HepG2 (cell line): ENCODE measurements around the gene DENND4C. TPM values are rescaled to one million over a fixed set of nuclear protein-coding genes. Genes with fewer than 3 reads are reported as not detected.

Experiments used
- HDAC2 ChIP-seq: sonication (generic); formaldehyde crosslinking; IDR thresholded peaks from 2 replicates; pipeline ENCODE4 v1.4.0; 2020; ENCODE audit warnings: missing genetic modification reagents
- HIC2 ChIP-seq: sonication (generic); formaldehyde crosslinking; IDR thresholded peaks from 2 replicates; pipeline ENCODE4 v1.9.0; 2022; ENCODE audit warnings: low read depth, missing genetic modification reagents
- HNF1A ChIP-seq, 2 experiments: sonication (generic) in 1 of 2; formaldehyde crosslinking in 1 of 2; IDR thresholded peaks; 2 replicates each; pipeline versions ENCODE4 v1.4.0 to v1.6.1; 2016 to 2020; ENCODE audit warnings: borderline replicate concordance in 1 of 2, low read depth in 1 of 2, mild to moderate bottlenecking in 1 of 2, missing genetic modification reagents in 1 of 2
- HNF4A ChIP-seq: sonication (generic); formaldehyde crosslinking; IDR thresholded peaks from 2 replicates; pipeline ENCODE4 v1.4.0; 2020; ENCODE audit warnings: missing genetic modification reagents
- MAZ ChIP-seq, 2 experiments: sonication (generic) in 1 of 2; formaldehyde crosslinking in 1 of 2; IDR thresholded peaks; 2 replicates each; pipeline versions ENCODE4 v1.5.0 to v1.6.1; 2012 to 2020; ENCODE audit warnings: low read depth in 2 of 2, mild to moderate bottlenecking in 2 of 2, borderline replicate concordance in 1 of 2, improper control_type of control experiment in 1 of 2, low read length in 1 of 2, missing genetic modification reagents in 1 of 2, moderate library complexity in 1 of 2
- MED1 ChIP-seq: sonication (generic); formaldehyde crosslinking; IDR thresholded peaks from 2 replicates; pipeline ENCODE4 v1.4.0; 2020; ENCODE audit warnings: missing genetic modification reagents
- RERE ChIP-seq: IDR thresholded peaks from 2 replicates; pipeline ENCODE4 v1.6.1; 2016; ENCODE audit warnings: low read depth, missing genetic modification reagents, missing compliant biosample characterization
- SOX6 ChIP-seq, 2 experiments: fragments of 450-650 bp in 1 of 2; sonication (generic) in 1 of 2; formaldehyde crosslinking in 1 of 2; IDR thresholded peaks; 2 replicates each; pipeline versions ENCODE4 v1.4.0 to v1.6.1; 2017 to 2020; ENCODE audit warnings: antibody characterized with exemption in 1 of 2, mild to moderate bottlenecking in 1 of 2, missing genetic modification reagents in 1 of 2
- TGIF2 ChIP-seq: IDR thresholded peaks from 2 replicates; pipeline ENCODE4 v1.6.1; 2016; ENCODE audit warnings: control low read depth, missing compliant biosample characterization
- THAP11 ChIP-seq: IDR thresholded peaks from 2 replicates; pipeline ENCODE4 v1.6.1; 2016; ENCODE audit warnings: missing biosample characterization, missing genetic modification reagents
- YY1 ChIP-seq: IDR thresholded peaks from 2 replicates; pipeline ENCODE4 v1.6.1; 2011; ENCODE audit warnings: low read length, low read depth, moderate library complexity, mild to moderate bottlenecking; ENCODE audit not compliant: insufficient read depth, insufficient replicate concordance
- ZFP36L1 ChIP-seq: sonication (generic); formaldehyde crosslinking; IDR thresholded peaks from 2 replicates; pipeline ENCODE4 v1.8.0; 2022; ENCODE audit warnings: mild to moderate bottlenecking, missing genetic modification reagents, moderate library complexity
- ZMYM3 ChIP-seq: sonication (generic); formaldehyde crosslinking; IDR thresholded peaks from 2 replicates; pipeline ENCODE4 v1.5.1; 2020; ENCODE audit warnings: mild to moderate bottlenecking, missing genetic modification reagents
- ZNF766 ChIP-seq: sonication (generic); formaldehyde crosslinking; IDR thresholded peaks from 2 replicates; pipeline ENCODE4 v1.5.0; 2020; ENCODE audit warnings: missing genetic modification reagents, borderline replicate concordance
- polyA plus RNA-seq, 8 experiments: library from polyadenylated mRNA; depleted of rRNA in 3 of 8; stranded (reverse) in 7 of 8; unstranded in 1 of 8; fragments of >200 nt; fragmentation: Illumina TruSeq in 4 of 8; extraction: Trizol in 4 of 8; gene quantifications; 2 replicates each; pipeline versions ENCODE4 v1.2.1 to v1.2.3, GENCODE V29; 2011 to 2016; ENCODE audit warnings: low read depth in 4 of 8, missing spikeins in 1 of 8, mixed read lengths in 1 of 8; ENCODE audit not compliant: insufficient read depth in 1 of 8
- total RNA-seq, 5 experiments: library from RNA; depleted of rRNA; stranded (reverse); fragments of >200 nt; fragmentation: Illumina TruSeq; extraction: Trizol; gene quantifications; 2 replicates each; pipeline ENCODE4 v1.2.3, GENCODE V29; 2016; ENCODE audit warnings: low read depth in 1 of 5

DENND4C gene
- total and polyA plus RNA-seq, 2 of the 13 experiments (the other 11 are each of a cell fraction or from before 2014, with no cell fraction given): 19.1 to 27.2 TPM

- TF ChIP-seq HNF1A (IDR thresholded peaks at IDR 0.05; ENCODE audit: low read depth) (peak; percentile 55), HNF1A (CRISPR knock-in tag; IDR thresholded peaks at IDR 0.05; ENCODE audit: borderline replicate concordance) (peak; percentile 74; the same call in 1 of the 2 replicates), ZMYM3 (CRISPR knock-in tag) (peak; percentile 51; the same call in 1 of the 2 replicates), MAZ (IDR thresholded peaks at IDR 0.05; ENCODE audit: borderline replicate concordance, low read depth, low read length) (no peak), MAZ (CRISPR knock-in tag; IDR thresholded peaks at IDR 0.05; ENCODE audit: low read depth) (0 out of 2 replicates have a peak, but pooled peaks have one; percentile 29), TGIF2 (CRISPR knock-in tag) (peak; percentile 53; the same call in 1 of the 2 replicates), YY1 (peak; percentile 21), ZFP36L1 (CRISPR knock-in tag) (0 out of 2 replicates have a peak, but pooled peaks have one; percentile 43), RERE (CRISPR knock-in tag) (peak; percentile 91), SOX6 (IDR thresholded peaks at IDR 0.05) (no peak), SOX6 (CRISPR knock-in tag; IDR thresholded peaks at IDR 0.05) (peak; percentile 97), MED1 (CRISPR knock-in tag) (peak; percentile 82), THAP11 (CRISPR knock-in tag) (0 out of 2 replicates have a peak, but pooled peaks have one; percentile 12), HIC2 (CRISPR knock-in tag) (0 out of 2 replicates have a peak, but pooled peaks have one; percentile 33), HDAC2 (CRISPR knock-in tag) (peak; percentile 87), ZNF766 (CRISPR knock-in tag) (no peak), HNF4A (CRISPR knock-in tag) (peak; percentile 92)
Observed at GRCh38 chr9:19201899-19202891, 28.3 kb upstream of the DENND4C start (continued).
